Activated T-cell treated with anti-CD3 and anti-CD28 coated beads, Interleukin-2, amount 50 U/mL, for 48 hours (primary cell): Measurements from ENCODE around the gene EZH1.
"Not testable (repeated sequence)": the region's sequence is repeated elsewhere in the genome, so short reads cannot be mapped to it uniquely, and the experiment has no call there.

ENCODE experiments used
- DNase-seq, 2 experiments: peaks; one replicate each; pipeline ENCODE4 v3.0.0-alpha.2; 2020

The EZH1 gene

GRCh38 chr17:42769964-42770363 lies 25.1 kb upstream of the EZH1 start:
- DNase-seq, result not testable (repeated sequence)

GRCh38 chr17:42768006-42768405 lies 23.2 kb upstream of the EZH1 start:
- not testable (repeated sequence) for DNase-seq

- no peak for DNase-seq
Measured at GRCh38 chr17:42767512-42767911, 22.7 kb upstream of the EZH1 start.

GRCh38 chr17:42766124-42766523 lies 21.3 kb upstream of the EZH1 start:
- DNase-seq, result no peak

- DNase-seq, result no peak
Measured at GRCh38 chr17:42761638-42762037, 16.8 kb upstream of the EZH1 start.

GRCh38 chr17:42760652-42761581 lies 16.1 kb upstream of the EZH1 start, which contains the start of gene RAMP2:
TSS of gene RAMP2 (plus strand) at chr17:42761227. CDS start at chr17:42761262, 35 bp downstream.
- DNase-seq, result peak in 1 of 2 experiments; percentile 31

- DNase-seq, result peak in 1 of 2 experiments; percentile 19
Measured at GRCh38 chr17:42759982-42760651, 15.3 kb upstream of the EZH1 start.

- DNase-seq, result no peak
Measured at GRCh38 chr17:42754782-42755181, 9.9 kb upstream of the EZH1 start.

- no peak for DNase-seq
Measured at GRCh38 chr17:42751628-42752027, 6.8 kb upstream of the EZH1 start.

GRCh38 chr17:42750739-42751344 lies 6.0 kb upstream of the EZH1 start:
- no peak for DNase-seq

- no peak for DNase-seq
Measured at GRCh38 chr17:42748908-42749798, 4.3 kb upstream of the EZH1 start.

GRCh38 chr17:42748202-42748907 lies 3.5 kb upstream of the EZH1 start:
- DNase-seq, result no peak

- peak; percentile 86 for DNase-seq
Measured at GRCh38 chr17:42744283-42744805, 496 bp downstream of the EZH1 start.

- no peak for DNase-seq
Measured at GRCh38 chr17:42743595-42744282, 1.1 kb downstream of the EZH1 start.

GRCh38 chr17:42742916-42743315 lies 1.9 kb downstream of the EZH1 start:
- not testable (repeated sequence) for DNase-seq

GRCh38 chr17:42740699-42741098 lies 4.1 kb downstream of the EZH1 start:
- DNase-seq, result no peak

GRCh38 chr17:42725143-42725542 lies 19.7 kb downstream of the EZH1 start:
- no peak for DNase-seq

GRCh38 chr17:42723636-42724035 lies 21.2 kb downstream of the EZH1 start:
- no peak for DNase-seq

GRCh38 chr17:42720996-42721583 lies 23.8 kb downstream of the EZH1 start:
- no peak for DNase-seq

GRCh38 chr17:42709561-42709960 lies 35.3 kb downstream of the EZH1 start:
- no peak for DNase-seq
